Activated CD4-positive, CD25-positive, alpha-beta regulatory T cell treated with anti-CD3 and anti-CD28 coated beads, Interleukin-2, amount 50 U/mL, for 72 hours (primary cell): ENCODE data around the gene PDCD7.

Experiments used
- DNase-seq: peaks from one replicate; pipeline ENCODE4 v3.0.0; 2021

Gene PDCD7

DNA sequence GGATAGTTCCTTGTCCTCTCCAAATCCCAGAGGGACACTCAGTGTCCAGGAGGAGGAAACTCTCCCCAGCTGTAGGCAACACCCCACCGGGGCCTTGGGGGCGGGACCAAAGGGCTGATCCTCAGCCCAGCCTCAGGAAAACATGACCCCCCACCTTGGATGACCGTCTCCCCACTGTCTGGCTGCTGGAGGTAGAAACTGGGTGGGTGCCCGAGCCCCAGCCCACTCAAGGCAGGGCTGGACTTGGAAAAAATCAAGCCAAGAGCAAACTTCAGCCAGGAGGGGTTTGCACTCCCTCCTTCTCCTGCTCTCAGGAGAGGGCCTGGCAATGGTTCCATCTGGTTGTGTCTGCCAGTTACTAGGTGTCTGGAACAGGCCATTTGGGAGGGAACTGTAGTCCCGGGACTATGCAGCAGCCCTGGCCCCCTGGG lies 62.2 kb downstream of the PDCD7 start:
- no peak for DNase-seq

DNA sequence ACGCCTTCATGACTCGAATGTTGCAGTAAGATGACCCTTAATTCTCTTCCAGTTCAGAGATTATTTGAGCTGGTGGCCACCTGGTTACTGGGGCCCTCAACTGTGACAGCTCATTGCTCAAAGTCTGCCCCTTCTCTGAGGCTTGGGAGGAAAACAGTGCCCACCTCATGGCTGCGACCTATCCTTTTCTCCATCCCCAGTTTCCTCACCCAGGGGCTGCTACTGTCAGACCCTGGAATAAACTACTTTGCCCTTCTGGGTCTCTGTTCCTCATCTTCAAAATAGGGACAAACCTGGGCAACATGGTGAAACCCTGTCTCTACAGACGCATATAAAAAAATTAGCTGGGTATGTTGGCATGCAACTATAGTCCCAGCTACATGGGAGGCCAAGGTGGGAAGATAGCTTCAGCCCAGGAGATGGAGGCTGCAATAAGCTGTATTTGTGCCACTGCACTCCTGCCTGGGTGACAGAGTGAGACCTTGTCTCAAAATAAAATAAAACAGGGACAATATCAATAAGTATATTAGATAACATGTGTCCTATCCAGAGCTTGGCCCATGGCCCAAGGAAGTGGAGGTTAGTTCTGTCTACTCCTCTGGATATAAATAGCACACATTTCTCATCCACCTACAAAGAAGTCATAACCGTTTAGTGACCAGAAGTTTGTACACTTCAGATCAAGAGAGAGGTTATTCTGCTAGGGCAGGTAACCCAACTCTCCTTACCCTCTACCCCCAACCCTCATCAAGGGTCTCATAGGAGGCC lies 63.6 kb downstream of the PDCD7 start:
- no peak for DNase-seq

DNA sequence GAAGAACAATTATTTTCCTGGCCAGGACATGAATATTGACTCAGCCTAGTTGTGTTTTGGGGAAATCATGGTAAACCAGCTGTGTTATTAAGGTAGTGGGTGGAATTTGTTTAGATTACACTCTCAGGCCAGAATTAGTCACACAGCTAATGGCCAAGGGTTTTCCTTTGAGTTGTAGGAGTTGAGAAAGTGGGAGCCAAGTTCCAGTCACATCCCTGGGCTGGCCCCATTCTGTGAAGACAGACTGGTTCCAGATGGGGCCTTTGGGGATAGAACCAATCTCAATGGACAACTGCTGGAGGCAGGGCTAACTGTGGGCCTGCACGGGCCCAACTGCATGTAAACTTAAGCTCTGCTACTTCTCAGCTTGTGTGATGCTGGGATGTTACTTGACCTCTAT lies 64.4 kb downstream of the PDCD7 start:
- DNase-seq = no peak

DNA sequence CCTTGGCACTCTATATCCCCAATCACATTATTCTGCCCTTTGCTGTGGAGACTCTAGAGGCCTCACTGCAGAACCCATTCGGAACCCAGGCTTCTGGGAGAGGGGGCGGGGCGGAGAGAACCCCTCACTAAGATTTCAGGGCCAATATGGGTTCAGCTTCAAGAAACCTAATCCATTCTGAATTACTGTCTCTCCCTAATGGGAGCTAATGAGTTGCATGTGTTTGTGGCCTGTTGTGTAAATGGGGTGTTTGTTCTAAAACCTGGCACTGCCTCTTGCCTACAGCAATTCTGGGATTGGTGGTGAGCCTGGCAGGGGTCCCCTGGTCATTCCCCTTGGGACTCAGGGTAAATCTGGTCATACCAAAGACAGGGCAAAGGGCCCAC lies 65.2 kb downstream of the PDCD7 start:
- no peak for DNase-seq

DNA sequence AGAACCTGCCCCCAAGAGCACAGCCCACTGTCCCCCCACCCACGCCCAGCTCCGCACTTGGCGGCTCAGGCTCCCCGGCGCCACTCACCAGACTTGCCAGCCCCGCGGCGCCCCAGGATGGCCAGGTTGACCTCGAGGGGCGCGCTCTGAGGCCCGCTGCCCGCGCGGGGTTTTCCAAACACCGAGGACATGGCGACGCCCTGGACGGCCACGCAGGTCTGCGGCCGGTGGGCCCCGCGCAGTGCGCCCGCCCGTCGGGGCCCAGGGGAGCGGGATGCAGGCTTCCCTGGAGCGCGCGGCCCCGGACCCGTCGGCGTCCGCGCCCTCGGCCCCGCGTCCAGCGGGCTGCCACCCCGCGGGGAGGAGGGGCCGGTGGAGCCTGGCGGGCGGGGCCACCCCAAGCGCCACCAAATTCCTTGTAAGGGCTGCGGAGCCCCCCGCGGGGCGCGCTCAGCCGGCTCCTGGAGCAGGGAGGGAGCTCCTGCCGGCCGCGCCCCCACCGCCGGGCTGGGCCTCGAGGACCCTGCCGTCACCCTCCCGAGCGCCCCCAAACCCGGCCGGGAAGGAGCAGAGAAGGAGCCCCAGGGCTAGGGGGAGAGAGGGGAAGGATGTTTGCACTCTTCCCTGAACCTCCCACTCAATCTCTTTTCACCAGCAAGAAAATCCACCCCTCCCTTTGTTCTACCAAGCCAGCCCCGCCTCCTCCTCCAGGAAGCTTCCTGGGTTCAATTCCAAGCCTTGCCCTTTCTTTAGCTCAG lies 65.8 kb downstream of the PDCD7 start, which contains the start of gene RASL12:
RASL12 (minus strand) TSS at position 347 of the 758 bp plus-strand sequence; CDS start at position 191, 156 bp downstream.
- DNase-seq = no peak
